H9 (cell line): ENCODE measurements around the gene MOV10. TPM values are rescaled to one million over a fixed set of nuclear protein-coding genes. Genes with fewer than 3 reads are reported as not detected.
A peak's percentile ranks its signal among the peaks of the same experiment; 100 is the strongest.

Source experiments
- DNase-seq: peaks from one replicate; pipeline ENCODE4 v3.0.0-alpha.2; 2017
- H2AFZ ChIP-seq: one replicate; pipeline ENCODE4 v1.6.1; 2013; ENCODE audit warnings: mild to moderate bottlenecking, low read length, control low read depth, moderate library complexity
- H2AK5ac ChIP-seq: 2 replicates; pipeline ENCODE4 v1.6.1; 2013; ENCODE audit warnings: low read length, control low read depth, mixed read lengths; ENCODE audit not compliant: insufficient read length
- H2BK120ac ChIP-seq: one replicate; pipeline ENCODE4 v1.6.1; 2013; ENCODE audit warnings: low read depth, mild to moderate bottlenecking, low read length, control low read depth, inconsistent platforms; ENCODE audit not compliant: poor library complexity, severe bottlenecking
- H2BK12ac ChIP-seq: 2 replicates; pipeline ENCODE4 v1.6.1; 2013; ENCODE audit warnings: low read length, control low read depth, mixed read lengths, low read depth; ENCODE audit not compliant: insufficient read length
- H2BK15ac ChIP-seq: 2 replicates; pipeline ENCODE4 v1.6.1; 2013; ENCODE audit warnings: low read depth, low read length, control low read depth
- H2BK20ac ChIP-seq: one replicate; pipeline ENCODE4 v1.6.1; 2013; ENCODE audit warnings: low read depth, mild to moderate bottlenecking, low read length, control low read depth, inconsistent platforms; ENCODE audit not compliant: poor library complexity, severe bottlenecking
- H2BK5ac ChIP-seq: 2 replicates; pipeline ENCODE4 v1.6.1; 2013; ENCODE audit warnings: low read length, control low read depth, mixed read lengths; ENCODE audit not compliant: insufficient read length
- H3K14ac ChIP-seq: 2 replicates; pipeline ENCODE4 v1.6.1; 2013; ENCODE audit warnings: low read length, control low read depth; ENCODE audit not compliant: insufficient read depth
- H3K18ac ChIP-seq: 2 replicates; pipeline ENCODE4 v1.6.1; 2013; ENCODE audit warnings: low read depth, mild to moderate bottlenecking, mixed read lengths, low read length, control low read depth; ENCODE audit not compliant: insufficient read length
- H3K23ac ChIP-seq: 2 replicates; pipeline ENCODE4 v1.6.1; 2013; ENCODE audit warnings: low read length, control low read depth, mixed read lengths, low read depth; ENCODE audit not compliant: insufficient read length
- H3K23me2 ChIP-seq: 2 replicates; pipeline ENCODE4 v1.6.1; 2013; ENCODE audit warnings: low read depth, mild to moderate bottlenecking, mixed read lengths, low read length, control low read depth; ENCODE audit not compliant: insufficient read length, poor library complexity, severe bottlenecking
- H3K27ac ChIP-seq: 2 replicates; pipeline ENCODE4 v1.5.1; 2013; ENCODE audit warnings: low read length, control low read depth, mixed read lengths, low read depth; ENCODE audit not compliant: insufficient read length
- H3K27me3 ChIP-seq: 2 replicates; pipeline ENCODE4 v1.6.1; 2013; ENCODE audit warnings: low read length, control low read depth, inconsistent platforms; ENCODE audit not compliant: insufficient read depth
- H3K4ac ChIP-seq: 2 replicates; pipeline ENCODE4 v1.6.1; 2013; ENCODE audit warnings: low read depth, mild to moderate bottlenecking, control low read depth, inconsistent platforms, low read length, moderate library complexity
- H3K4me1 ChIP-seq: 2 replicates; pipeline ENCODE4 v1.6.1; 2013; ENCODE audit warnings: low read length, control low read depth, inconsistent platforms; ENCODE audit not compliant: insufficient read depth
- H3K4me2 ChIP-seq: 2 replicates; pipeline ENCODE4 v1.6.1; 2013; ENCODE audit warnings: low read length, control low read depth, mixed read lengths; ENCODE audit not compliant: insufficient read length, insufficient read depth
- H3K56ac ChIP-seq: 2 replicates; pipeline ENCODE4 v1.6.1; 2013; ENCODE audit warnings: low read depth, mild to moderate bottlenecking, mixed read lengths, low read length, control low read depth; ENCODE audit not compliant: insufficient read length
- H3K79me1 ChIP-seq: 2 replicates; pipeline ENCODE4 v1.6.1; 2013; ENCODE audit warnings: low read depth, mild to moderate bottlenecking, moderate library complexity, low read length, control low read depth, inconsistent platforms; ENCODE audit not compliant: insufficient read depth, poor library complexity, severe bottlenecking
- H3K79me2 ChIP-seq: 2 replicates; pipeline ENCODE4 v1.6.1; 2013; ENCODE audit warnings: low read length, control low read depth, inconsistent platforms; ENCODE audit not compliant: insufficient read depth
- H3K9ac ChIP-seq: 2 replicates; pipeline ENCODE4 v1.6.1; 2013; ENCODE audit warnings: low read length, control low read depth, mixed read lengths; ENCODE audit not compliant: insufficient read length; ENCODE audit errors: extremely low read depth
- H3K9me3 ChIP-seq: one replicate; pipeline ENCODE4 v1.6.1; 2013; ENCODE audit warnings: low read depth, low read length, inconsistent platforms; ENCODE audit not compliant: control insufficient read depth
- H3T11ph ChIP-seq: one replicate; pipeline ENCODE4 v1.6.1; 2013; ENCODE audit warnings: mild to moderate bottlenecking, low read length, control low read depth, inconsistent platforms
- H4K20me1 ChIP-seq: one replicate; pipeline ENCODE4 v1.6.1; 2013; ENCODE audit not compliant: control insufficient read depth, insufficient read length, insufficient read depth
- H4K5ac ChIP-seq: 2 replicates; pipeline ENCODE4 v1.6.1; 2013; ENCODE audit warnings: low read depth, mild to moderate bottlenecking, mixed read lengths, low read length, control low read depth; ENCODE audit not compliant: insufficient read length
- H4K8ac ChIP-seq: replicated peaks from 2 replicates; pipeline ENCODE4 v1.6.1; 2013; ENCODE audit warnings: low read length, control low read depth, mixed read lengths, low read depth; ENCODE audit not compliant: insufficient read length
- H4K91ac ChIP-seq: 2 replicates; pipeline ENCODE4 v1.6.1; 2013; ENCODE audit warnings: low read depth, mild to moderate bottlenecking, moderate library complexity, mixed read lengths, low read length, control low read depth; ENCODE audit not compliant: insufficient read length
- H3K27ac Mint-ChIP-seq, 3 experiments: 2 replicates in 2 of 3; 3 replicates in 1 of 3; pipeline ENCODE4 v1.8.0; 2020 to 2021; ENCODE audit warnings: mixed read lengths in 3 of 3, mild to moderate bottlenecking in 1 of 3, moderate library complexity in 1 of 3
- H3K27me3 Mint-ChIP-seq: 2 replicates; pipeline ENCODE4 v1.8.0; 2021; ENCODE audit warnings: low read depth, mild to moderate bottlenecking, moderate library complexity, mixed read lengths
- H3K36me3 Mint-ChIP-seq, 3 experiments: 2 replicates in 2 of 3; 3 replicates in 1 of 3; pipeline ENCODE4 v1.8.0; 2020 to 2021; ENCODE audit warnings: low read depth in 3 of 3, mixed read lengths in 3 of 3; ENCODE audit not compliant: insufficient read depth in 1 of 3
- H3K4me1 Mint-ChIP-seq, 2 experiments: 2 replicates each; pipeline ENCODE4 v1.8.0; 2020; ENCODE audit warnings: mixed read lengths in 2 of 2
- H3K4me3 Mint-ChIP-seq, 2 experiments: 2 replicates in 1 of 2; 3 replicates in 1 of 2; pipeline ENCODE4 v1.8.0; 2020 to 2021; ENCODE audit warnings: mild to moderate bottlenecking in 2 of 2, mixed read lengths in 2 of 2, moderate library complexity in 1 of 2
- H3K9me3 Mint-ChIP-seq, 2 experiments: 2 replicates in 1 of 2; 3 replicates in 1 of 2; pipeline ENCODE4 v1.8.0; 2020; ENCODE audit warnings: mild to moderate bottlenecking in 2 of 2, mixed read lengths in 2 of 2, moderate library complexity in 1 of 2
- CTCF ChIP-seq: fragments of 200-600 bp; sonication (generic); conservative IDR thresholded peaks from 3 replicates; pipeline ENCODE4 v1.8.0; 2021; ENCODE audit warnings: antibody characterized with exemption, mild to moderate bottlenecking
- WGBS: extraction: QIAGEN DNeasy Blood & Tissue Kit; methylation state at CpG from one replicate; pipeline ENCODE4 v1.1.7; 2013; ENCODE audit warnings: missing lambda C conversion rate, low lambda C conversion rate, mixed read lengths; ENCODE audit not compliant: insufficient read length; ENCODE audit errors: extremely low coverage; 5-methylcytosine and 5-hydroxymethylcytosine counted together
- total RNA-seq: library from RNA; stranded (reverse); gene quantifications from 2 replicates; pipeline ENCODE4 v1.2.1, GENCODE V29; 2021

MOV10 gene
- total RNA-seq, 1 experiment from 2014 or later, result 77.8 TPM

GRCh38 chr1:112718691-112719418, 44.4 kb downstream of the MOV10 start:
- Histone ChIP-seq H3K27me3 (no peaks in the 10 kb centered on the region; the same call in 1 of the 2 replicates), H3K9ac (no peak overlapping the region)

More at GRCh38 chr1:112718691-112719418, 44.4 kb downstream of the MOV10 start:
- Histone ChIP-seq H2BK120ac (no peak overlapping the region), H4K5ac (no peak overlapping the region), H3K23ac (no peak overlapping the region), H3T11ph (no peak overlapping the region), H2BK5ac (no peak overlapping the region), H3K56ac (no peak overlapping the region), H4K8ac (no peak overlapping the region), H4K91ac (no peak overlapping the region), H3K79me2 (no peaks in the 10 kb centered on the region), H2BK20ac (no peak overlapping the region), H3K9me3 (no peaks in the 10 kb centered on the region), H2BK15ac (no peak overlapping the region), H3K4me1 (peaks cover 4% of the 10 kb centered on the region; the same call in 1 of the 2 replicates), H3K79me1 (no peaks in the 10 kb centered on the region), H2AK5ac (no peak overlapping the region), H3K4me2 (no peak overlapping the region), H3K27ac (no peak overlapping the region), H3K23me2 (peaks cover 17% of the 10 kb centered on the region), H3K18ac (no peak overlapping the region), H3K14ac (no peak overlapping the region), H3K4ac (no peak overlapping the region), H4K20me1 (no peaks in the 10 kb centered on the region), H2BK12ac (no peak overlapping the region), H2AFZ (no peak overlapping the region)
- Mint-ChIP-seq H3K4me3 (peak overlapping the region; percentile 17 to 38; a peak in 2 of 5 replicates), H3K9me3 (peaks cover 0 to 3% of the 10 kb centered on the region in 2 experiments; a peak in 2 of 5 replicates), H3K27me3 (peaks cover 63% of the 10 kb centered on the region), H3K27ac (no peak overlapping the region), H3K4me1 (peaks cover 36 to 38% of the 10 kb centered on the region in 2 experiments), H3K36me3 (no peaks in the 10 kb centered on the region; a peak in 1 of 7 replicates)
- peak; percentile 77 for DNase-seq
- peak; percentile 92 for TF ChIP-seq CTCF
- no CpG with 5 or more reads among the region's 44 CpGs for WGBS
